Suppressor macrophage treated with lipopolysaccharide for 4 hours (primary cell): ENCODE results near the gene NT5C1A.

Experiments used
- DNase-seq: peaks from one replicate; pipeline ENCODE4 v3.0.0-alpha.2; 2020

Gene NT5C1A

GRCh38 chr1:39633422-39633821 is 38.5 kb downstream of the NT5C1A start:
- DNase-seq = no peak

GRCh38 chr1:39632682-39633417 is 39.1 kb downstream of the NT5C1A start:
- DNase-seq = no peak

- no peak for DNase-seq
These were observed 39.6 kb downstream of the NT5C1A start for GRCh38 chr1:39632323-39632681.

GRCh38 chr1:39631361-39632322 is 40.3 kb downstream of the NT5C1A start:
- no peak for DNase-seq

GRCh38 chr1:39628807-39629350 is 43.0 kb downstream of the NT5C1A start:
- DNase-seq = no peak

GRCh38 chr1:39626646-39627045 is 45.3 kb downstream of the NT5C1A start:
- DNase-seq = no peak

- DNase-seq = no peak
These were observed 46.2 kb downstream of the NT5C1A start for GRCh38 chr1:39625462-39626273.

- no peak for DNase-seq
These were observed 46.9 kb downstream of the NT5C1A start for GRCh38 chr1:39625009-39625408.

GRCh38 chr1:39623053-39623452 is 48.9 kb downstream of the NT5C1A start:
- no peak for DNase-seq

GRCh38 chr1:39622427-39622826 is 49.5 kb downstream of the NT5C1A start:
- DNase-seq = no peak

GRCh38 chr1:39620659-39621165 is 51.2 kb downstream of the NT5C1A start:
- no peak for DNase-seq

GRCh38 chr1:39617488-39618049 is 54.3 kb downstream of the NT5C1A start:
- no peak for DNase-seq

- no peak for DNase-seq
These were observed 56.7 kb downstream of the NT5C1A start for GRCh38 chr1:39615086-39615673.

- DNase-seq = no peak
These were observed 57.4 kb downstream of the NT5C1A start for GRCh38 chr1:39614488-39614887.

- no peak for DNase-seq
These were observed 58.7 kb downstream of the NT5C1A start for GRCh38 chr1:39613250-39613649.

- peak; percentile 61 for DNase-seq
These were observed 62.1 kb downstream of the NT5C1A start for GRCh38 chr1:39609618-39610331.
